IPS-20b (cell line): ENCODE measurements around the gene SLC66A1.
"Not testable (repeated sequence)": the region's sequence is repeated elsewhere in the genome, so short reads cannot be mapped to it uniquely, and the experiment has no call there.

Experiments
- H3K27ac ChIP-seq: one replicate; pipeline ENCODE4 v1.5.1; 2013; ENCODE audit warnings: low read length
- H3K27me3 ChIP-seq: 2 replicates; pipeline ENCODE4 v1.6.1; 2013; ENCODE audit warnings: mild to moderate bottlenecking, low read length, inconsistent platforms; ENCODE audit not compliant: insufficient read depth
- H3K36me3 ChIP-seq: 2 replicates; pipeline ENCODE4 v1.6.1; 2013; ENCODE audit warnings: low read depth, mild to moderate bottlenecking, inconsistent platforms, low read length, moderate library complexity; ENCODE audit not compliant: insufficient read depth
- H3K4me1 ChIP-seq: 2 replicates; pipeline ENCODE4 v1.6.1; 2013; ENCODE audit warnings: mild to moderate bottlenecking, control low read depth, inconsistent platforms, low read length, moderate library complexity; ENCODE audit not compliant: insufficient read depth
- H3K4me3 ChIP-seq: 2 replicates; pipeline ENCODE4 v1.5.1; 2013; ENCODE audit warnings: mild to moderate bottlenecking, low read length, inconsistent platforms
- H3K9ac ChIP-seq: 2 replicates; pipeline ENCODE4 v1.6.1; 2013; ENCODE audit warnings: low read depth, mild to moderate bottlenecking, inconsistent platforms, low read length, moderate library complexity
- H3K9me3 ChIP-seq: 2 replicates; pipeline ENCODE4 v1.6.1; 2013; ENCODE audit warnings: mild to moderate bottlenecking, low read depth, low read length, inconsistent platforms; ENCODE audit not compliant: insufficient read depth

Gene SLC66A1, protein sequence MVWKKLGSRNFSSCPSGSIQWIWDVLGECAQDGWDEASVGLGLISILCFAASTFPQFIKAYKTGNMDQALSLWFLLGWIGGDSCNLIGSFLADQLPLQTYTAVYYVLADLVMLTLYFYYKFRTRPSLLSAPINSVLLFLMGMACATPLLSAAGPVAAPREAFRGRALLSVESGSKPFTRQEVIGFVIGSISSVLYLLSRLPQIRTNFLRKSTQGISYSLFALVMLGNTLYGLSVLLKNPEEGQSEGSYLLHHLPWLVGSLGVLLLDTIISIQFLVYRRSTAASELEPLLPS

DNA sequence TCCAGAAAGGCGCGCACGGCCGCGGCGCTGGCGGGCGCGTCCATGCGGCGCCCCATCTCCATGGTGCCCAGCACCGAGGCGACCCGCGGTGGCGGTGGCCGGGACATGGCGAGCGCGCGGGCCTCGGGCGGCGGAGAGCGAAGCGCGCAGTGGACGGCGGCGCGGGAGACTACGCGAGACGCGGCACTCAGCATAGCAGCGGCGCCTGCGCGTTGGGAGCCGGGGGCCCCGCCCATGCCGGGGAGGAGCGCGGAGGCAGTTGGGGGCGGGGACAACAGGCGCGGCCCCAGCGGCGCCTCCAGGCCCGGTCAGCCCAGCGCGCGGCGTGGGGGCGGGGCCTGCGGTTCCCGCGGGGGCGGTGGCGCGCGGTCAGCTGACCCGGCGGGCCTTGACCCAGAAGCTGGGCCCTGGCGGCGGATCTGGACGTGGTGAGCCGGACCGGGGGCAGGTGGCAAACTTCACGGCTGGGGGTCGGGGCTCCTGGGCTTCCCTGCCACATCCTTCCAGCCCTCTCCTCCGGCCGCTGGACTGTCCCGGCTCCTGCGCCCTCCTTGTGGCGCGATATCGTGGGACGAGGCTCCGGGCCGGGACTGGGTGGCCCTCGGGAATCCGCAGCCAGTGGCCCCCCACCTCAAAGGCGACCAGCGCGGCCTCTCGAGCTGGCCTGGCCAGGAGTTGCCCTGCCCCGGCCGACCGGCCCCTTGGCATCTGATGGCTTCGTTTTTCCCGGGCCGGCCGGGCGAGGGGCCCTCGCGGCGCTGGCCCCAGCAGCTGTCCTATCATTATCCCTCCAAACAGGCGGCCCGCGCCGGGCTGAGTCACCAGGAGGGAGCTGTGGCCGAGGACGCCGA, at the start of gene SLC66A1, which contains the start of gene AKR7A2:
TSS of gene SLC66A1 (plus strand) at position 396 of the 851 bp plus-strand sequence. CDS start 5,352 bp downstream, outside the sequence.
TSS of gene AKR7A2 (minus strand) at position 214 of the 851 bp plus-strand sequence. CDS start at position 194, 20 bp downstream.
- Histone ChIP-seq H3K9me3 (no peaks in the 10 kb centered on the region), H3K9ac (peak within 1 kb of the TSS; percentile 85), H3K27me3 (peaks cover 11% of the 10 kb centered on the region), H3K4me3 (peak within 1 kb of the TSS; percentile 85), H3K4me1 (peaks cover 2% of the 10 kb centered on the region), H3K27ac (no peak within 1 kb of the TSS), H3K36me3 (peaks cover 11% of the 10 kb centered on the region; the same call in 1 of the 2 replicates)

GRCh38 chr1:19262744-19263143, 49.4 kb upstream of the SLC66A1 start:
- Histone ChIP-seq H3K27ac (no peak overlapping the region), H3K4me1 (no peaks in the 10 kb centered on the region), H3K27me3 (no peaks in the 10 kb centered on the region), H3K9ac (no peak overlapping the region), H3K36me3 (peaks cover 32% of the 10 kb centered on the region), H3K4me3 (no peak overlapping the region), H3K9me3 (no peaks in the 10 kb centered on the region)

- no peak overlapping the region for H3K9ac ChIP-seq
- no peak overlapping the region for H3K4me3 ChIP-seq
- no peaks in the 10 kb centered on the region for H3K36me3 ChIP-seq
- no peaks in the 10 kb centered on the region for H3K9me3 ChIP-seq
- H3K27me3 ChIP-seq, result peaks cover 5% of the 10 kb centered on the region; the same call in 1 of the 2 replicates
- H3K27ac ChIP-seq, result no peak overlapping the region
- no peaks in the 10 kb centered on the region for H3K4me1 ChIP-seq
Observed at GRCh38 chr1:19268445-19268844, 43.7 kb upstream of the SLC66A1 start.

DNA sequence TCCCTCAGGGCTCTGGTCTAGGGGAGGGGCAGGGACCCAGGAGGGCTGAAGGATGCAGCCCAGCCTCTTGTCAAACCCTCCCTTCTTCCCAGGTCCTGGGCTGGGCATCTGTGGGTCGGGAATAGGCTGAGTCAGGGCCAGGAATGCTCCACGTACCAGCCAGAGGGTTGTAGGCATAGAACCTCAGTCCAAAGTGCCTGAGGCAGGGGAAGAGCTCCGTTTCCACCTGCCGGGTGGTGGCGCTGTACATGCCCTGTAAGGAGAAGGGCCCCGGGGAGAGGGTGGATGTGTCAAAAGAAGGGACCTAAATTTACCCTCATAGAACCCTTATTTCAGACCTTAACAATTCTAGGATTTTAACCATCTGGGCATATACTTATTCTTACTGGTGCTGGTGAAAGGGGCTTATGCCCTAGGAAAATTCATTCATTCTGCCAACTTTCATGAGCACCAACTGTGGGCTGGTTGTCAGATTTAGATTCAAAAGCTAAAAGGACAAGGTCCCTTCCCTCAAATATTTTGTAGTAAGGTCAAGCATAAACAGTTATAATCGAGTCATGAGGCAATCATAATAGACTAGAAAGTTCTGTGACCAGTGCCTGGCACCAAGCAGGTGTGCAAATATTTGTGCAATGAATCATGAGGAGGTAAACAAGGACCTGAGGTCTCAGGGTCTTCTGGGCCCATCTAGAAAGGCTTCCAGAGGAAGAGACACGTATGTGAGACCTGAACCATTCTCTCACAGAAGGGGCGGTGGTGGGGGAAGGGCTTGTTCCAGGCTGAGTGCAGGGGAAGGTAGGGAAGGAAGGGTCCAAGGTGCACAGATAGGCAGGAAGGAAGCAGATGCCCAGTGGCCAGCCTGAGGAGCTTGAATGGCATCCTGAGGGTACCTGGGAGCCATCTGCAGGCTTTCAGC, 42.4 kb upstream of the SLC66A1 start:
- H3K27ac ChIP-seq, H3K36me3 ChIP-seq, H3K9me3 ChIP-seq, H3K4me1 ChIP-seq, H3K4me3 ChIP-seq, H3K9ac ChIP-seq: not testable (repeated sequence)
- H3K27me3 ChIP-seq, result peaks cover 17% of the 10 kb centered on the region; the same call in 1 of the 2 replicates

- not testable (repeated sequence) for H3K4me3 ChIP-seq, H3K9ac ChIP-seq, H3K4me1 ChIP-seq, H3K36me3 ChIP-seq, H3K9me3 ChIP-seq, H3K27ac ChIP-seq
- peaks cover 18% of the 10 kb centered on the region; the same call in 1 of the 2 replicates for H3K27me3 ChIP-seq
Observed at GRCh38 chr1:19270343-19270730, 41.8 kb upstream of the SLC66A1 start.

DNA sequence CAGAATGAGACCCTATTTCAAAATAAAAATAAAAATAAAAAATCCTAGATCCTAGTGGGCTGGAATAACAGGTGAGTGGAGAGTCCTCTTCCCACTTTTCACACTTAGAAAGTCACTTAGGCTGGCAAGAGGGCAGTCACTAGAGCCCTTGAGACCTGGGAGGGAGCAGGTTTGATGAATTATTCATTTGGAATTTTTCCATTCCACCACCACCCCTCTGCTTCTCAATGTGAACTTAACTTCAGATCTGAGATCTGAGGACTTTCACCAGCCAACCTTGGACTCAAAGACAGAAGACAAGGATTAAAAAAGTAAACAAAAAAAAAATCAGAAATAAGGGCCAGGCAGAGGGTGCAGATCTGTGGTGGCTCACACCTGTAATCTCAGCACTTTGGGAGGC, 40.1 kb upstream of the SLC66A1 start:
- Histone ChIP-seq H3K9me3 (no peaks in the 10 kb centered on the region), H3K27ac (no peak overlapping the region), H3K4me1 (no peaks in the 10 kb centered on the region), H3K27me3 (peaks cover 18% of the 10 kb centered on the region; the same call in 1 of the 2 replicates), H3K9ac (no peak overlapping the region), H3K36me3 (no peaks in the 10 kb centered on the region), H3K4me3 (no peak overlapping the region)

DNA sequence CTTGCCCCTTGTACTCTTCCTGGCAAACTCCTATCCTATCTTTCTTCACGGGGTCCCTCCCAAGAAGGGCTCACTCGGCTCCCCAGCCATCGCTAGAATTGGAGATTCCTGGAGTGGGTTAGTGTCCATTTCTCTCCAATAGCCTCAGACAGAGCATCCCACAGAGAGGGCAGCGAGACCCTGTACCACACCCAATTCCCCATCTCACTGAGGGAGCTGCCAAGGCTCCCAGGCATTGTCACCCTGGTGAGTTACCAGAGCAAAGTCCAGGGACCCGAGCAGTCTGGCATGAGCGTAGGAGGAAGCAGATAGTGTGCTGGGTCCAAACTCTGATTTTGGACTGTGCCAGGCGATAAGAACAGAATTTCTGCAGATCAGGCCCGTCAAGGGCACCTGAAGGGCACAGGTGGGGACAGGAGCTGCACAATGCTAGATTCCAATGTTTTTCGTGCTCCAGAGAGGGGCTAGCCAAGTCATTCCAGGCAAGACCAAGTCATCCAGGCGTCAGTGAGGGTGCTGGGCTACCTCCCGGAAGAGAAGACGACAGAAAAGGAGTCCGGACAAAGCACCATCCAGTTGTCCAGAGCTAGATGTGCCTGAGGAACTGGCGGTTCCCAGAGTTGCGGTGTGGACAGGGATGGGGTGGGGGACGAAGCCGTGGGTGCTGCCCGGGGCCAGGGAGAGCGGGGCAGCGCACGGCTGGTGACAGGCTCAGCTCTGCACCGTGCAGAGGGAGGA, 38.9 kb upstream of the SLC66A1 start:
- Histone ChIP-seq H3K9me3 (no peaks in the 10 kb centered on the region), H3K9ac (no peak overlapping the region), H3K4me3 (no peak overlapping the region), H3K27ac (no peak overlapping the region), H3K27me3 (peaks cover 18% of the 10 kb centered on the region; the same call in 1 of the 2 replicates), H3K36me3 (no peaks in the 10 kb centered on the region), H3K4me1 (no peaks in the 10 kb centered on the region)

DNA sequence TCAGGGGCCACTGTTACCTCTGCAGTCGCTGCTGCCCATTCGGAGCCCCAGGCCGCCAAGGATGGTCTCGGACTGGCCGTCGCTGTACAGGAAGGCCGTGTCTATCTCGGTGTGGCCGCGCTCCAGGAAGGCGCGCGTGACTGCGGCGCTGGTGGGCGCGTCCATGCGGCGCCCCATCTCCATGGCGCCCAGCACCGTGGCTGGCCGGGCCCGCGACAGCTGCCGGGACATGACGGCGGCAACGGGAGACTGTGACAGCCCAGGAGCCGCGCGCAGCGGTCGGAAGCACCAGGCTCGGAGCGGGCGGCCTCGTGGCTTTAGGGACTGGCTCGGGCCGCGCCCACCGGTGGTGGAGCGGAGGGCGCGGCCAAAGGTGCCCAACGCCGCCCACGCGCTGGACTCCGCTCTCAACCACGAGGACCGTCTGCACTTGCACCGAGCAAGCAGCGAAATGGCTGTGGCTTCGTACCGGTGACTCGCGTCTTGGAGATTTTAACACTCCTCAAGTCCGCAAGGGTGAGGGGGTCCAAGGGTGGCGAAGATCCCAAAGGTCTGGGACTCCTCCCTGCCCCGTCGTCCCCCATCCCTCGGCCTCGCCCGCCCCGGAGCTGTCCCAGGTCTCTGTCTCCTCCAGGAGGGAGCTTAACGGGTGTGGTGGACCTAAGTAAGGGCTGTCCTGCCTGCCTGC, 38.1 kb upstream of the SLC66A1 start:
- not testable (repeated sequence) for H3K9ac ChIP-seq, H3K36me3 ChIP-seq, H3K4me1 ChIP-seq, H3K27ac ChIP-seq, H3K9me3 ChIP-seq
- Histone ChIP-seq H3K4me3 (peak overlapping the region; percentile 37; the same call in 1 of the 2 replicates), H3K27me3 (peaks cover 18% of the 10 kb centered on the region; the same call in 1 of the 2 replicates)

GRCh38 chr1:19274636-19275035, 37.5 kb upstream of the SLC66A1 start:
- no peaks in the 10 kb centered on the region for H3K4me1 ChIP-seq
- H3K27me3 ChIP-seq, result peaks cover 18% of the 10 kb centered on the region; the same call in 1 of the 2 replicates
- no peaks in the 10 kb centered on the region for H3K9me3 ChIP-seq
- H3K9ac ChIP-seq, result no peak overlapping the region
- no peak overlapping the region for H3K27ac ChIP-seq
- no peaks in the 10 kb centered on the region for H3K36me3 ChIP-seq
- H3K4me3 ChIP-seq, result no peak overlapping the region

DNA sequence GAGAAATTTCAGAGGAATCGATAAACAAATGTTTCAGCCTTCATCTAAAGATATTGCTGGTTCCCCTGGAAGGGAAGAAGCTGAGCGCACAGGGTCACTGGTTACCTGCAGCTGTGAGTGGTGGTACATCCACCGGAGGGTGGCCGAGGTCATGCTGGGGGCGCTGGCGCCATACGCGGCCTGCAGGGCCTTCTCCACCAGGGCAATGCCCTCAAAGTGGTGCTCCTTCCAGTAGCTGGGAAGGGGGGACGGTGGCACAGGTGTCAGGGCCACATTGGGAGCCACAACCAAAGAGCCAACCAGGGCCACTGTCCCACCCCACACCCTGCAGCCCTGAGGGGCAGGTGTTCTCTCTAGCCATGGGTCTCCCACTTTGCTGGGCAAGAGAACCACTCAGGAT, 28.2 kb upstream of the SLC66A1 start:
- peaks cover 15% of the 10 kb centered on the region for H3K27me3 ChIP-seq

More for the DNA sequence above, 28.2 kb upstream of the SLC66A1 start:
- H3K4me1 ChIP-seq, result no peaks in the 10 kb centered on the region; the same call in 1 of the 2 replicates
- H3K9ac ChIP-seq, result no peak overlapping the region
- H3K4me3 ChIP-seq, result no peak overlapping the region
- no peaks in the 10 kb centered on the region for H3K36me3 ChIP-seq
- no peaks in the 10 kb centered on the region for H3K9me3 ChIP-seq
- H3K27ac ChIP-seq, result no peak overlapping the region
